IPS-20b (cell line): ENCODE measurements around the gene EVA1B.
A peak's percentile ranks its signal among the peaks of the same experiment; 100 is the strongest.

Experiments used
- H3K27ac ChIP-seq: one replicate; pipeline ENCODE4 v1.5.1; 2013; ENCODE audit warnings: low read length
- H3K27me3 ChIP-seq: 2 replicates; pipeline ENCODE4 v1.6.1; 2013; ENCODE audit warnings: mild to moderate bottlenecking, low read length, inconsistent platforms; ENCODE audit not compliant: insufficient read depth
- H3K36me3 ChIP-seq: 2 replicates; pipeline ENCODE4 v1.6.1; 2013; ENCODE audit warnings: low read depth, mild to moderate bottlenecking, inconsistent platforms, low read length, moderate library complexity; ENCODE audit not compliant: insufficient read depth
- H3K4me1 ChIP-seq: 2 replicates; pipeline ENCODE4 v1.6.1; 2013; ENCODE audit warnings: mild to moderate bottlenecking, control low read depth, inconsistent platforms, low read length, moderate library complexity; ENCODE audit not compliant: insufficient read depth
- H3K4me3 ChIP-seq: 2 replicates; pipeline ENCODE4 v1.5.1; 2013; ENCODE audit warnings: mild to moderate bottlenecking, low read length, inconsistent platforms
- H3K9ac ChIP-seq: 2 replicates; pipeline ENCODE4 v1.6.1; 2013; ENCODE audit warnings: low read depth, mild to moderate bottlenecking, inconsistent platforms, low read length, moderate library complexity
- H3K9me3 ChIP-seq: 2 replicates; pipeline ENCODE4 v1.6.1; 2013; ENCODE audit warnings: mild to moderate bottlenecking, low read depth, low read length, inconsistent platforms; ENCODE audit not compliant: insufficient read depth

Gene EVA1B

GRCh38 chr1:36306210-36306901 is 17.1 kb downstream of the EVA1B start, which contains the start of gene SH3D21:
SH3D21 (plus strand) TSS chr1:36306368; CDS start chr1:36306421, 53 bp downstream.
- H3K27ac ChIP-seq = no peak within 1 kb of the TSS
- peaks cover 50% of the 10 kb centered on the region for H3K36me3 ChIP-seq
- H3K9ac ChIP-seq = peak within 1 kb of the TSS; percentile 72
- no peaks in the 10 kb centered on the region; the same call in 1 of the 2 replicates for H3K27me3 ChIP-seq
- peak within 1 kb of the TSS; percentile 91 for H3K4me3 ChIP-seq
- H3K4me1 ChIP-seq = peaks cover 4% of the 10 kb centered on the region; the same call in 1 of the 2 replicates
- no peaks in the 10 kb centered on the region for H3K9me3 ChIP-seq

GRCh38 chr1:36305915-36306209 is 17.6 kb downstream of the EVA1B start:
- H3K36me3 ChIP-seq = peaks cover 55% of the 10 kb centered on the region
- H3K27ac ChIP-seq = no peak overlapping the region
- H3K27me3 ChIP-seq = no peaks in the 10 kb centered on the region; the same call in 1 of the 2 replicates
- H3K9ac ChIP-seq = peak overlapping the region; percentile 68; the same call in 1 of the 2 replicates
- peak overlapping the region; percentile 91; the same call in 1 of the 2 replicates for H3K4me3 ChIP-seq
- no peaks in the 10 kb centered on the region for H3K9me3 ChIP-seq
- H3K4me1 ChIP-seq = peaks cover 4% of the 10 kb centered on the region; the same call in 1 of the 2 replicates

GRCh38 chr1:36304970-36305914 is 18.2 kb downstream of the EVA1B start:
- peak overlapping the region; percentile 68; the same call in 1 of the 2 replicates for H3K9ac ChIP-seq
- peak overlapping the region; percentile 91; the same call in 1 of the 2 replicates for H3K4me3 ChIP-seq
- H3K9me3 ChIP-seq = no peaks in the 10 kb centered on the region
- no peaks in the 10 kb centered on the region; the same call in 1 of the 2 replicates for H3K27me3 ChIP-seq
- peaks cover 61% of the 10 kb centered on the region for H3K36me3 ChIP-seq
- peaks cover 4% of the 10 kb centered on the region; the same call in 1 of the 2 replicates for H3K4me1 ChIP-seq
- no peak overlapping the region for H3K27ac ChIP-seq

- H3K9me3 ChIP-seq = no peaks in the 10 kb centered on the region
- no peak overlapping the region for H3K27ac ChIP-seq
- no peak overlapping the region for H3K9ac ChIP-seq
- H3K27me3 ChIP-seq = no peaks in the 10 kb centered on the region; the same call in 1 of the 2 replicates
- peaks cover 4% of the 10 kb centered on the region; the same call in 1 of the 2 replicates for H3K4me1 ChIP-seq
- no peak overlapping the region for H3K4me3 ChIP-seq
- peaks cover 66% of the 10 kb centered on the region for H3K36me3 ChIP-seq
These were observed 18.9 kb downstream of the EVA1B start for GRCh38 chr1:36304521-36304920.

GRCh38 chr1:36303650-36304360 is 19.6 kb downstream of the EVA1B start:
- H3K9ac ChIP-seq = no peak overlapping the region
- H3K27ac ChIP-seq = no peak overlapping the region
- H3K4me3 ChIP-seq = no peak overlapping the region
- H3K4me1 ChIP-seq = peaks cover 4% of the 10 kb centered on the region; the same call in 1 of the 2 replicates
- no peaks in the 10 kb centered on the region for H3K9me3 ChIP-seq
- H3K36me3 ChIP-seq = peaks cover 60% of the 10 kb centered on the region
- H3K27me3 ChIP-seq = no peaks in the 10 kb centered on the region; the same call in 1 of the 2 replicates

GRCh38 chr1:36303244-36303643 is 20.2 kb downstream of the EVA1B start:
- Histone ChIP-seq H3K4me3 (no peak overlapping the region), H3K27me3 (no peaks in the 10 kb centered on the region; the same call in 1 of the 2 replicates), H3K27ac (no peak overlapping the region), H3K36me3 (peaks cover 66% of the 10 kb centered on the region), H3K4me1 (peaks cover 4% of the 10 kb centered on the region; the same call in 1 of the 2 replicates), H3K9ac (no peak overlapping the region), H3K9me3 (no peaks in the 10 kb centered on the region)

GRCh38 chr1:36301220-36301619 is 22.2 kb downstream of the EVA1B start:
- Histone ChIP-seq H3K27me3 (no peaks in the 10 kb centered on the region), H3K27ac (no peak overlapping the region), H3K4me1 (peaks cover 4% of the 10 kb centered on the region; the same call in 1 of the 2 replicates), H3K36me3 (peaks cover 86% of the 10 kb centered on the region), H3K9me3 (no peaks in the 10 kb centered on the region), H3K9ac (no peak overlapping the region), H3K4me3 (no peak overlapping the region)

- H3K36me3 ChIP-seq = peaks cover 92% of the 10 kb centered on the region
- H3K9ac ChIP-seq = no peak overlapping the region
- H3K27me3 ChIP-seq = no peaks in the 10 kb centered on the region
- H3K4me1 ChIP-seq = peaks cover 4% of the 10 kb centered on the region; the same call in 1 of the 2 replicates
- H3K27ac ChIP-seq = no peak overlapping the region
- no peak overlapping the region for H3K4me3 ChIP-seq
- no peaks in the 10 kb centered on the region for H3K9me3 ChIP-seq
These were observed 22.9 kb downstream of the EVA1B start for GRCh38 chr1:36300526-36300925.

- Histone ChIP-seq H3K27ac (no peak overlapping the region), H3K9me3 (no peaks in the 10 kb centered on the region), H3K36me3 (peaks cover 92% of the 10 kb centered on the region)
These were observed 24.8 kb downstream of the EVA1B start for GRCh38 chr1:36298640-36299039.

GRCh38 chr1:36297062-36297461 is 26.4 kb downstream of the EVA1B start:
- H3K9me3 ChIP-seq = no peaks in the 10 kb centered on the region
- H3K9ac ChIP-seq = no peak overlapping the region
- no peaks in the 10 kb centered on the region for H3K4me1 ChIP-seq
- no peak overlapping the region for H3K27ac ChIP-seq
- H3K36me3 ChIP-seq = peaks cover 90% of the 10 kb centered on the region
- H3K27me3 ChIP-seq = no peaks in the 10 kb centered on the region
- H3K4me3 ChIP-seq = no peak overlapping the region

More at GRCh38 chr1:36298640-36299039, 24.8 kb downstream of the EVA1B start:
- no peaks in the 10 kb centered on the region for H3K4me1 ChIP-seq
- no peak overlapping the region for H3K4me3 ChIP-seq
- H3K27me3 ChIP-seq = no peaks in the 10 kb centered on the region
- H3K9ac ChIP-seq = no peak overlapping the region

GRCh38 chr1:36295390-36295789 is 28.1 kb downstream of the EVA1B start:
- no peaks in the 10 kb centered on the region for H3K9me3 ChIP-seq
- H3K36me3 ChIP-seq = peaks cover 90% of the 10 kb centered on the region
- no peak overlapping the region for H3K27ac ChIP-seq
- H3K4me3 ChIP-seq = no peak overlapping the region
- no peaks in the 10 kb centered on the region for H3K27me3 ChIP-seq
- H3K9ac ChIP-seq = no peak overlapping the region
- no peaks in the 10 kb centered on the region for H3K4me1 ChIP-seq
